HepG2 (cell line): ENCODE measurements around the gene RNASE8. TPM values are rescaled to one million over a fixed set of nuclear protein-coding genes. Genes with fewer than 3 reads are reported as not detected.

Experiments
- ELK4 ChIP-seq: sonication (generic); formaldehyde crosslinking; IDR thresholded peaks from 2 replicates; pipeline ENCODE4 v1.9.0; 2021; ENCODE audit warnings: missing genetic modification reagents, borderline replicate concordance
- GABPA ChIP-seq, 2 experiments: IDR thresholded peaks; 2 replicates each; pipeline ENCODE4 v1.6.1; 2011 to 2016; ENCODE audit warnings: low read depth in 2 of 2, low read length in 1 of 2, missing biosample characterization in 1 of 2, missing genetic modification characterization in 1 of 2
- KDM6A ChIP-seq: IDR thresholded peaks from 2 replicates; pipeline ENCODE4 v1.6.1; 2016; ENCODE audit warnings: low read depth
- MATR3 ChIP-seq: sonication (generic); formaldehyde crosslinking; IDR thresholded peaks from 2 replicates; pipeline ENCODE4 v1.4.0; 2020; ENCODE audit warnings: missing genetic modification reagents
- MED13 ChIP-seq: sonication (generic); formaldehyde crosslinking; IDR thresholded peaks from 2 replicates; pipeline ENCODE4 v1.5.0; 2020; ENCODE audit warnings: missing genetic modification reagents
- MYPOP ChIP-seq: sonication (generic); formaldehyde crosslinking; IDR thresholded peaks from 2 replicates; pipeline ENCODE4 v1.8.1; 2023; ENCODE audit warnings: mild to moderate bottlenecking, moderate library complexity, missing genetic modification reagents
- NFAT5 ChIP-seq: sonication (generic); formaldehyde crosslinking; IDR thresholded peaks from 2 replicates; pipeline ENCODE4 v1.4.0; 2020; ENCODE audit warnings: missing genetic modification reagents
- RELA ChIP-seq: sonication (generic); formaldehyde crosslinking; IDR thresholded peaks from 2 replicates; pipeline ENCODE4 v1.4.0; 2020; ENCODE audit warnings: missing genetic modification reagents
- SMC3 ChIP-seq: IDR thresholded peaks from 2 replicates; pipeline ENCODE4 v1.6.1; 2011; ENCODE audit warnings: low read length, improper control_type of control experiment
- SNAPC2 ChIP-seq: sonication (generic); formaldehyde crosslinking; IDR thresholded peaks from 2 replicates; pipeline ENCODE4 v1.8.1; 2022; ENCODE audit warnings: mild to moderate bottlenecking, missing genetic modification reagents
- THAP9 ChIP-seq: sonication (generic); formaldehyde crosslinking; IDR thresholded peaks from 2 replicates; pipeline ENCODE4; 2020; ENCODE audit warnings: missing genetic modification reagents, mild to moderate bottlenecking, borderline replicate concordance
- ZKSCAN8 ChIP-seq: IDR thresholded peaks from 2 replicates; pipeline ENCODE4 v1.6.1; 2016; ENCODE audit warnings: borderline replicate concordance, missing genetic modification reagents, missing compliant biosample characterization
- ZNF136 ChIP-seq: sonication (generic); formaldehyde crosslinking; IDR thresholded peaks from 2 replicates; pipeline ENCODE4 v1.8.1; 2022; ENCODE audit warnings: low read depth, mild to moderate bottlenecking, moderate library complexity, missing genetic modification reagents
- ZNF670 ChIP-seq: sonication (generic); formaldehyde crosslinking; IDR thresholded peaks from 2 replicates; pipeline ENCODE4 v1.8.0; 2022; ENCODE audit warnings: mild to moderate bottlenecking, missing genetic modification reagents, borderline replicate concordance
- polyA plus RNA-seq, 8 experiments: library from polyadenylated mRNA; depleted of rRNA in 3 of 8; stranded (reverse) in 7 of 8; unstranded in 1 of 8; fragments of >200 nt; fragmentation: Illumina TruSeq in 4 of 8; extraction: Trizol in 4 of 8; gene quantifications; 2 replicates each; pipeline versions ENCODE4 v1.2.1 to v1.2.3, GENCODE V29; 2011 to 2016; ENCODE audit warnings: low read depth in 4 of 8, missing spikeins in 1 of 8, mixed read lengths in 1 of 8; ENCODE audit not compliant: insufficient read depth in 1 of 8
- total RNA-seq, 5 experiments: library from RNA; depleted of rRNA; stranded (reverse); fragments of >200 nt; fragmentation: Illumina TruSeq; extraction: Trizol; gene quantifications; 2 replicates each; pipeline ENCODE4 v1.2.3, GENCODE V29; 2016; ENCODE audit warnings: low read depth in 1 of 5
- TF ChIP-seq, protein P1 (sequence below): sonication (generic); formaldehyde crosslinking; IDR thresholded peaks from 2 replicates; pipeline ENCODE4 v1.8.0; 2022; ENCODE audit warnings: mild to moderate bottlenecking, missing genetic modification reagents, moderate library complexity
- TF ChIP-seq, protein P2 (sequence below): sonication (generic); formaldehyde crosslinking; IDR thresholded peaks from 2 replicates; pipeline ENCODE4 v1.4.0; 2020; ENCODE audit warnings: missing genetic modification reagents

Gene RNASE8
- total and polyA plus RNA-seq, 2 of the 13 experiments (the other 11 are each of a cell fraction or from before 2014, with no cell fraction given), result not detected

GRCh38 chr14:21039585-21040369 lies 17.8 kb upstream of the RNASE8 start (continued):
- TF ChIP-seq MYPOP (CRISPR knock-in tag) (no peak), ZNF670 (CRISPR knock-in tag) (no peak), GABPA (IDR thresholded peaks at IDR 0.05; ENCODE audit: low read depth, low read length) (no peak), GABPA (CRISPR knock-in tag; IDR thresholded peaks at IDR 0.05; ENCODE audit: low read depth) (0 out of 2 replicates have a peak, but pooled peaks have one; percentile 37), SMC3 (peak; percentile 96), ELK4 (CRISPR knock-in tag) (no peak), MATR3 (no peak), ZKSCAN8 (CRISPR knock-in tag) (0 out of 2 replicates have a peak, but pooled peaks have one; percentile 24), ZNF136 (CRISPR knock-in tag) (no peak), NFAT5 (CRISPR knock-in tag) (no peak), RELA (CRISPR knock-in tag) (no peak), MED13 (no peak), THAP9 (CRISPR knock-in tag) (no peak), SNAPC2 (no peak), KDM6A (CRISPR knock-in tag) (no peak)
- TF ChIP-seq, protein P1, sequence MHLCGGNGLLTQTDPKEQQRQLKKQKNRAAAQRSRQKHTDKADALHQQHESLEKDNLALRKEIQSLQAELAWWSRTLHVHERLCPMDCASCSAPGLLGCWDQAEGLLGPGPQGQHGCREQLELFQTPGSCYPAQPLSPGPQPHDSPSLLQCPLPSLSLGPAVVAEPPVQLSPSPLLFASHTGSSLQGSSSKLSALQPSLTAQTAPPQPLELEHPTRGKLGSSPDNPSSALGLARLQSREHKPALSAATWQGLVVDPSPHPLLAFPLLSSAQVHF (CRISPR knock-in tag), result no peak
- TF ChIP-seq, protein P2, sequence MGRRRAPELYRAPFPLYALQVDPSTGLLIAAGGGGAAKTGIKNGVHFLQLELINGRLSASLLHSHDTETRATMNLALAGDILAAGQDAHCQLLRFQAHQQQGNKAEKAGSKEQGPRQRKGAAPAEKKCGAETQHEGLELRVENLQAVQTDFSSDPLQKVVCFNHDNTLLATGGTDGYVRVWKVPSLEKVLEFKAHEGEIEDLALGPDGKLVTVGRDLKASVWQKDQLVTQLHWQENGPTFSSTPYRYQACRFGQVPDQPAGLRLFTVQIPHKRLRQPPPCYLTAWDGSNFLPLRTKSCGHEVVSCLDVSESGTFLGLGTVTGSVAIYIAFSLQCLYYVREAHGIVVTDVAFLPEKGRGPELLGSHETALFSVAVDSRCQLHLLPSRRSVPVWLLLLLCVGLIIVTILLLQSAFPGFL (CRISPR knock-in tag), result no peak
